Activated B cell treated with CpG ODN at 0.5 μM for 24 hours (primary cell): ENCODE data around the gene EPHA8. TPM values are rescaled to one million over a fixed set of nuclear protein-coding genes. Genes with fewer than 3 reads are reported as not detected.

Experiments used
- ATAC-seq: fragments of 200-7000 bp; cut with Tn5 transposase; one replicate; pipeline ENCODE4 v1.10.0; 2021; ENCODE audit warnings: low read depth, mild to moderate bottlenecking, moderate library complexity
- CTCF ChIA-PET: fragments of 350-600 bp; sonication (Branson Sonifier 250); formaldehyde crosslinking; loops from one replicate; lab custom pipeline; 2021; ENCODE audit warnings: antibody characterized with exemption; lab: Charles Lee
- POLR2A ChIA-PET: fragments of 350-600 bp; sonication (Branson Sonifier 250); formaldehyde crosslinking; loops from one replicate; lab custom pipeline; 2021; ENCODE audit warnings: antibody characterized with exemption; lab: Charles Lee
- DNase-seq: peaks from one replicate; pipeline ENCODE4 v3.0.0; 2022
- H3K27ac Mint-ChIP-seq: one replicate; pipeline ENCODE4 v1.8.0; 2020; ENCODE audit warnings: mixed read lengths
- H3K27me3 Mint-ChIP-seq: one replicate; pipeline ENCODE4 v1.8.0; 2021; ENCODE audit warnings: mixed read lengths
- H3K36me3 Mint-ChIP-seq: one replicate; pipeline ENCODE4 v1.8.0; 2021; ENCODE audit warnings: low read depth, mixed read lengths
- H3K4me1 Mint-ChIP-seq: one replicate; pipeline ENCODE4 v1.8.0; 2021; ENCODE audit warnings: mixed read lengths
- H3K4me3 Mint-ChIP-seq: one replicate; pipeline ENCODE4 v1.8.0; 2020; ENCODE audit warnings: mild to moderate bottlenecking, mixed read lengths
- H3K9me3 Mint-ChIP-seq: one replicate; pipeline ENCODE4 v1.8.0; 2020; ENCODE audit warnings: mixed read lengths
- CTCF ChIP-seq: fragments of 200-600 bp; IDR thresholded peaks from one replicate; pipeline ENCODE4 v1.8.0; 2022; ENCODE audit warnings: antibody characterized with exemption, mild to moderate bottlenecking
- intact Hi-C: fragments of 100-400 bp; cut with micrococcal nuclease; formaldehyde crosslinking; loops from one replicate; pipeline ENCODE4 v1.15.1; 2024
- total RNA-seq: library from RNA; stranded (reverse); gene quantifications from 2 replicates; pipeline ENCODE4 v1.2.3, GENCODE V29; 2022

EPHA8 gene
- total RNA-seq, 1 donor from 2014 or later: not detected

- H3K4me1 Mint-ChIP-seq: no peaks in the 10 kb centered on the region
- DNase-seq: no peak
- ChIA-PET CTCF (no interaction called here), POLR2A (no interaction called here)
- no peaks in the 10 kb centered on the region for H3K36me3 Mint-ChIP-seq
- TF ChIP-seq CTCF: no peak
- H3K27ac Mint-ChIP-seq: no peak overlapping the region
- H3K4me3 Mint-ChIP-seq: no peak overlapping the region
- intact Hi-C loops: no loop called here
- no peak for ATAC-seq
- H3K9me3 Mint-ChIP-seq: no peaks in the 10 kb centered on the region
- H3K27me3 Mint-ChIP-seq: peaks cover 6% of the 10 kb centered on the region
Observed at GRCh38 chr1:22585471-22585870, 22.2 kb downstream of the EPHA8 start.

GRCh38 chr1:22586356-22587130 lies 23.3 kb downstream of the EPHA8 start:
- CTCF ChIA-PET: no interaction called here
- intact Hi-C loops: no loop called here
- H3K4me3 Mint-ChIP-seq: no peak overlapping the region
- no peak for ATAC-seq
- DNase-seq: no peak
- no peak for TF ChIP-seq CTCF
- H3K9me3 Mint-ChIP-seq: no peaks in the 10 kb centered on the region
- H3K27ac Mint-ChIP-seq: no peak overlapping the region
- H3K36me3 Mint-ChIP-seq: no peaks in the 10 kb centered on the region
- peaks cover 11% of the 10 kb centered on the region for H3K27me3 Mint-ChIP-seq
- POLR2A ChIA-PET: no interaction called here
- no peaks in the 10 kb centered on the region for H3K4me1 Mint-ChIP-seq

GRCh38 chr1:22587247-22587646 lies 24.0 kb downstream of the EPHA8 start:
- Mint-ChIP-seq H3K27me3 (peaks cover 18% of the 10 kb centered on the region), H3K4me1 (no peaks in the 10 kb centered on the region), H3K4me3 (no peak overlapping the region), H3K36me3 (no peaks in the 10 kb centered on the region), H3K9me3 (no peaks in the 10 kb centered on the region), H3K27ac (no peak overlapping the region)
- TF ChIP-seq CTCF: no peak
- no peak for DNase-seq
- ChIA-PET CTCF (no interaction called here), POLR2A (no interaction called here)
- intact Hi-C loops: no loop called here
- ATAC-seq: no peak

GRCh38 chr1:22588899-22589422 lies 25.7 kb downstream of the EPHA8 start:
- ChIA-PET POLR2A (no interaction called here), CTCF (no interaction called here)
- intact Hi-C loops: no loop called here
- Mint-ChIP-seq H3K4me3 (no peak overlapping the region), H3K36me3 (no peaks in the 10 kb centered on the region), H3K27ac (no peak overlapping the region), H3K9me3 (no peaks in the 10 kb centered on the region), H3K4me1 (no peaks in the 10 kb centered on the region), H3K27me3 (peaks cover 21% of the 10 kb centered on the region)
- TF ChIP-seq CTCF: no peak
- ATAC-seq: no peak
- no peak for DNase-seq

GRCh38 chr1:22591576-22591975 lies 28.3 kb downstream of the EPHA8 start:
- no peak for TF ChIP-seq CTCF
- Mint-ChIP-seq H3K36me3 (no peaks in the 10 kb centered on the region), H3K9me3 (no peaks in the 10 kb centered on the region), H3K27ac (no peak overlapping the region), H3K27me3 (peaks cover 27% of the 10 kb centered on the region), H3K4me3 (no peak overlapping the region), H3K4me1 (no peaks in the 10 kb centered on the region)
- POLR2A ChIA-PET: no interaction called here
- CTCF ChIA-PET: no interaction called here
- intact Hi-C loops: no loop called here
- no peak for DNase-seq
- ATAC-seq: no peak
